ENCODE data around the gene MRPL17.
A peak's percentile ranks its signal among the peaks of the same experiment; 100 is the strongest.

The MRPL17 gene

GRCh38 chr11:6655020-6655789 is 27.9 kb downstream of the MRPL17 start:
- no peak for FAIRE-seq

GRCh38 chr11:6654281-6655019 is 28.7 kb downstream of the MRPL17 start:
- DNase-seq (ENCODE audit: insufficient read length, low spot score) = no peak
- no peak for FAIRE-seq

More at GRCh38 chr11:6655020-6655789, 27.9 kb downstream of the MRPL17 start:
- no peak for DNase-seq (ENCODE audit: insufficient read length, low spot score)

- no peak for DNase-seq (ENCODE audit: insufficient read length, low spot score)
- FAIRE-seq = no peak
Measured at GRCh38 chr11:6653656-6654055, 29.5 kb downstream of the MRPL17 start.

GRCh38 chr11:6653097-6653496 is 30.0 kb downstream of the MRPL17 start:
- no peak for FAIRE-seq
- no peak for DNase-seq (ENCODE audit: insufficient read length, low spot score)

GRCh38 chr11:6652182-6652581 is 31.0 kb downstream of the MRPL17 start:
- FAIRE-seq (no peak), DNase-seq (ENCODE audit: insufficient read length, low spot score) (no peak)

GRCh38 chr11:6650980-6651379 is 32.2 kb downstream of the MRPL17 start:
- no peak for DNase-seq (ENCODE audit: insufficient read length, low spot score)

GRCh38 chr11:6650104-6650503 is 33.0 kb downstream of the MRPL17 start:
- DNase-seq (ENCODE audit: insufficient read length, low spot score) (no peak), FAIRE-seq (no peak)

More at GRCh38 chr11:6650980-6651379, 32.2 kb downstream of the MRPL17 start:
- FAIRE-seq = no peak

GRCh38 chr11:6648501-6648900 is 34.6 kb downstream of the MRPL17 start:
- DNase-seq (ENCODE audit: insufficient read length, low spot score) (no peak), FAIRE-seq (no peak)

GRCh38 chr11:6647836-6648235 is 35.3 kb downstream of the MRPL17 start:
- no peak for FAIRE-seq

GRCh38 chr11:6646918-6647679 is 36.0 kb downstream of the MRPL17 start:
- DNase-seq (ENCODE audit: insufficient read length, low spot score) = peak; percentile 66
- peak; percentile 64 for FAIRE-seq

More at GRCh38 chr11:6647836-6648235, 35.3 kb downstream of the MRPL17 start:
- DNase-seq (ENCODE audit: insufficient read length, low spot score) = no peak

GRCh38 chr11:6646576-6646917 is 36.6 kb downstream of the MRPL17 start:
- DNase-seq (ENCODE audit: insufficient read length, low spot score) (no peak), FAIRE-seq (peak; percentile 81)

- DNase-seq (ENCODE audit: insufficient read length, low spot score) (no peak), FAIRE-seq (no peak)
Measured at GRCh38 chr11:6646071-6646470, 37.1 kb downstream of the MRPL17 start.

GRCh38 chr11:6642957-6643356 is 40.2 kb downstream of the MRPL17 start:
- DNase-seq (ENCODE audit: insufficient read length, low spot score) (no peak), FAIRE-seq (no peak)

- FAIRE-seq (no peak), DNase-seq (ENCODE audit: insufficient read length, low spot score) (no peak)
Measured at GRCh38 chr11:6640985-6641701, 42.0 kb downstream of the MRPL17 start.

- FAIRE-seq = no peak
- DNase-seq (ENCODE audit: insufficient read length, low spot score) = no peak
Measured at GRCh38 chr11:6640036-6640984, 42.8 kb downstream of the MRPL17 start.

GRCh38 chr11:6638429-6638828 is 44.7 kb downstream of the MRPL17 start:
- FAIRE-seq (no peak), DNase-seq (ENCODE audit: insufficient read length, low spot score) (no peak)

GRCh38 chr11:6637871-6638270 is 45.3 kb downstream of the MRPL17 start:
- no peak for FAIRE-seq
- DNase-seq (ENCODE audit: insufficient read length, low spot score) = no peak

GRCh38 chr11:6636480-6636879 is 46.7 kb downstream of the MRPL17 start:
- no peak for DNase-seq (ENCODE audit: insufficient read length, low spot score)
- no peak for FAIRE-seq

- no peak for FAIRE-seq
- DNase-seq (ENCODE audit: insufficient read length, low spot score) = no peak
Measured at GRCh38 chr11:6635082-6635932, 47.8 kb downstream of the MRPL17 start.

Data from GM19239 (cell line).